ENCODE results near the gene OPRM1. TPM values are rescaled to one million over a fixed set of nuclear protein-coding genes. Genes with fewer than 3 reads are reported as not detected.

The OPRM1 gene
- total and polyA plus RNA-seq, 2 of the 8 experiments (the other 6 are each of a cell fraction or from before 2014, with no cell fraction given), result not detected

DNA sequence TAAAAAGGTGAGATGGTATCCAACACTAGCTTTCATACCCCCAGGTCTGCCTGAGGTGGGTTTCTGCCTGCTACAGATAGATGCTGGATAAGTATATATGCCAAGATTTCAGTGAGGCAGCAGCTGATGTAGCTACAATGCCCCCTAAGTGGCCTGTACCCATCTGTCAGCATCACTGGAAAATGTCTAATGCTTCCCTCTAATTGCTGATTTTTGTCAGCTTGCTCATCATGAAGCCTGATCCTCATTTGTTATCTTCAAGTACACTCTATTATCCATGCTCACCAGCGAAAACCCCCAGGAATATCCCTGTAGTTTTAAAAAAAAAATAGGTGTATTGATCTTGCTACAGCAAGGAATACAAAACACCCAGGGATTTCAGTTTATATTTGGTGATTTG lies 32.2 kb downstream of the OPRM1 start:
- H3K36me3 ChIP-seq (ENCODE audit: control insufficient read depth in 2 of 4, insufficient read depth in 4 of 4, low read length in 3 of 4), result no peaks in the 10 kb centered on the region
- no peak overlapping the region for H3K9ac ChIP-seq (replicated peaks in 1 of 4; ENCODE audit: extremely low read depth in 1 of 4, low read depth in 3 of 4, low read length in 3 of 4)
- no peaks in the 10 kb centered on the region for H3K79me1 ChIP-seq (ENCODE audit: low read depth, low read length)
- POLR2A ChIA-PET (ENCODE audit: partially characterized antibody), result no interaction called here
- H2BK12ac ChIP-seq (ENCODE audit: low read depth, low read length), result no peak overlapping the region
- no peak overlapping the region for H3K56ac ChIP-seq (replicated peaks; ENCODE audit: insufficient read length, low read depth, low read length)
- no peak for FAIRE-seq
- H4K5ac ChIP-seq (ENCODE audit: insufficient read length, low read depth, low read length), result no peak overlapping the region
- H3K9me3 ChIP-seq (ENCODE audit: insufficient read depth in 2 of 2, low read depth in 1 of 2, low read length in 1 of 2), result no peaks in the 10 kb centered on the region
- H2BK5ac ChIP-seq (ENCODE audit: low read depth, low read length), result no peak overlapping the region
- H3K23me2 ChIP-seq (ENCODE audit: low read depth, low read length), result no peaks in the 10 kb centered on the region
- H3K14ac ChIP-seq (ENCODE audit: insufficient read length), result no peak overlapping the region
- CTCF ChIA-PET (ENCODE audit: partially characterized antibody), result no interaction called here
- no peaks in the 10 kb centered on the region for H3K79me2 ChIP-seq (ENCODE audit: control insufficient read depth in 1 of 2, insufficient read depth in 2 of 2, low read length in 2 of 2)
- no peak for DNase-seq (ENCODE audit: low read depth in 1 of 2, low spot score in 2 of 2)
- TF ChIP-seq TCF12 (IDR thresholded peaks at IDR 0.05; ENCODE audit: low read depth, low read length), result no peak
- TF ChIP-seq SRF (IDR thresholded peaks at IDR 0.05; ENCODE audit: low read depth, low read length), result no peak
- TF ChIP-seq RXRA (IDR thresholded peaks at IDR 0.05; ENCODE audit: insufficient read depth, low read depth, low read length), result no peak
- TF ChIP-seq KDM1A (IDR thresholded peaks at IDR 0.05; ENCODE audit: borderline replicate concordance, low read length), result no peak
- TF ChIP-seq POLR2AphosphoS5 (IDR thresholded peaks at IDR 0.05; ENCODE audit: low read depth, low read length), result no peak
- TF ChIP-seq CREB1 (IDR thresholded peaks at IDR 0.05), result no peak
- no peak overlapping the region for H4K8ac ChIP-seq (ENCODE audit: extremely low read depth, insufficient read depth, low read length)
- H2BK15ac ChIP-seq (ENCODE audit: low read length), result no peak overlapping the region
- H3K4me3 ChIP-seq (ENCODE audit: extremely low read depth in 1 of 4, insufficient read depth in 2 of 4, low read depth in 3 of 4, low read length in 4 of 4), result no peak overlapping the region
- H4K20me1 ChIP-seq (replicated peaks in 1 of 2; ENCODE audit: control insufficient read depth in 1 of 2, insufficient read depth in 2 of 2, low read length in 2 of 2), result no peaks in the 10 kb centered on the region
- no peak overlapping the region for H3K23ac ChIP-seq (ENCODE audit: insufficient read length)
- H3K27ac ChIP-seq (ENCODE audit: low read depth, low read length), result no peak overlapping the region
- no peak overlapping the region for H2AFZ ChIP-seq (ENCODE audit: low read length)
- H3K18ac ChIP-seq (ENCODE audit: extremely low read depth, low read length), result no peak overlapping the region
- 92% methylated on average over 1 of the region's 1 CpG; no CpG with 5 or more reads in 1 of the 2 experiments for WGBS, 2 experiments (ENCODE audit: extremely low coverage in 1 of 2, insufficient coverage in 1 of 2, insufficient read length in 1 of 2, insufficient replicate concordance in 2 of 2, low coverage in 1 of 2, low lambda C conversion rate in 2 of 2, missing lambda C conversion rate in 1 of 2)
- no peak overlapping the region for H2BK20ac ChIP-seq (ENCODE audit: low read length)
- no peak overlapping the region for H4K91ac ChIP-seq (replicated peaks; ENCODE audit: insufficient read length, low read length)
- no peak overlapping the region for H3K4ac ChIP-seq (replicated peaks; ENCODE audit: insufficient read length, low read depth, low read length)
- H2BK120ac ChIP-seq (replicated peaks; ENCODE audit: low read depth, low read length), result no peak overlapping the region
- H3K27me3 ChIP-seq (replicated peaks in 1 of 4; ENCODE audit: control insufficient read depth in 3 of 4, extremely low read depth in 1 of 4, insufficient read depth in 3 of 4, low read length in 3 of 4), result no peaks in the 10 kb centered on the region
- H3K4me2 ChIP-seq (ENCODE audit: insufficient read depth in 1 of 2, low read depth in 2 of 2, low read length in 2 of 2), result no peak overlapping the region
- H2AK5ac ChIP-seq (ENCODE audit: low read depth, low read length), result no peak overlapping the region
- H3K4me1 ChIP-seq (replicated peaks in 1 of 4; ENCODE audit: control insufficient read depth in 3 of 4, insufficient read depth in 4 of 4, low read length in 3 of 4), result no peaks in the 10 kb centered on the region

Data from H1 (cell line).